CD4-positive, alpha-beta T cell treated with Interferon alpha-2 for 1 hour (primary cell): ENCODE data around the gene F12.

Source experiments
- DNase-seq, 2 donors: peaks; one replicate each; pipeline ENCODE4 v3.0.0-alpha.2; 2020 to 2022

Gene F12

DNA sequence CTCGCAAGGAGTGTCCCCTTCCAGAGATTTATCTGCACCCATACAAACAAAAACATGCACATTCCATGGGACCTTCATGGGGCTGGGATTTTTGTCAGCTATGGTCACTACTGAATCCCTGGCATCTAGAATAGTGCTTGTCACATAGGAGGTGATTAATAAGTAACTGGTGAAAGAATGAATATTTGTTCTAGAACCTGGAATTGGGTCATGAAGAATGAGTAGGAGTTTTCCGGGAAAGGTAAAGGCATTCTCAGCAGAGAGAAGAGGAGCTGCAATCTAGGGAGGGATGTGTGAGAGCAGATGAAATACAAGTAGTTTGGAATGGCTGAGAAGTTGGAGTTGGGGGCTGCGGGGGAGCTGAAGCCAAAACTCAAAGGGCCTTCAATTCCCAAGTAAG, 55.1 kb downstream of the F12 start:
- no peak for DNase-seq

DNA sequence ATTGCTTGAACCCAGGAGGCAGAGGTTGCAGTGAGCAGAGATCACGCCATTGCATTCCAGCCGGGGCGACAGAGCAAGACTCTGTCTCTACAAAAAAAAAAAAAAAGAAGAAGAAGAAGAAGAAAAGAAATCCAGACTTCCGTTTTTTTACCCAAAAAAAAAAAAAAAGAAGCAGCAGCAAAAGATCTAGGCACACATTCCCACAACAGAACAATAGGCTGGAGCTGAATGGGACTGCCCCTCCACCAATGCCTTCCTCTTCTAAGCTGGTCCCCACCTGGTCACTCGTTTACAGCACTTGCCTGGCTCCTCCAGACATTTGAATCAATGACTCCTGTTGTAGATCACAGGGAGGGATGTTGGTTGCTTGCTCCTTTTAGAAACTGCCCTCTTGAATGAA, 56.3 kb downstream of the F12 start:
- no peak for DNase-seq
